ENCODE data around the gene ITPR2.
A peak's percentile ranks its signal among the peaks of the same experiment; 100 is the strongest.
"Not testable (repeated sequence)": the region's sequence is repeated elsewhere in the genome, so short reads cannot be mapped to it uniquely, and the experiment has no call there.

The ITPR2 gene

GRCh38 chr12:26496170-26496569, 336.8 kb downstream of the ITPR2 start:
- DNase-seq, result no peak

- no peak for DNase-seq
Observed at GRCh38 chr12:26493656-26494055, 339.3 kb downstream of the ITPR2 start.

- DNase-seq, result no peak
Observed at GRCh38 chr12:26492406-26492805, 340.6 kb downstream of the ITPR2 start.

GRCh38 chr12:26489908-26490307, 343.1 kb downstream of the ITPR2 start:
- no peak for DNase-seq

GRCh38 chr12:26488351-26488750, 344.6 kb downstream of the ITPR2 start:
- DNase-seq, result no peak

- no peak for DNase-seq
Observed at GRCh38 chr12:26473291-26473690, 359.7 kb downstream of the ITPR2 start.

GRCh38 chr12:26471560-26471959, 361.4 kb downstream of the ITPR2 start:
- DNase-seq, result no peak

GRCh38 chr12:26469421-26470180, 363.4 kb downstream of the ITPR2 start:
- no peak for DNase-seq

- no peak for DNase-seq
Observed at GRCh38 chr12:26467351-26467750, 365.6 kb downstream of the ITPR2 start.

- DNase-seq, result no peak
Observed at GRCh38 chr12:26466726-26467125, 366.3 kb downstream of the ITPR2 start.

- no peak for DNase-seq
Observed at GRCh38 chr12:26465419-26466097, 367.4 kb downstream of the ITPR2 start.

- DNase-seq, result no peak
Observed at GRCh38 chr12:26461776-26462175, 371.2 kb downstream of the ITPR2 start.

- no peak for DNase-seq
Observed at GRCh38 chr12:26460361-26460760, 372.6 kb downstream of the ITPR2 start.

- no peak for DNase-seq
Observed at GRCh38 chr12:26455936-26456574, 376.9 kb downstream of the ITPR2 start.

- no peak for DNase-seq
Observed at GRCh38 chr12:26453246-26453645, 379.7 kb downstream of the ITPR2 start.

- no peak for DNase-seq
Observed at GRCh38 chr12:26452511-26452910, 380.5 kb downstream of the ITPR2 start.

- DNase-seq, result no peak
Observed at GRCh38 chr12:26451763-26452162, 381.2 kb downstream of the ITPR2 start.

GRCh38 chr12:26445909-26446308, 387.1 kb downstream of the ITPR2 start:
- no peak for DNase-seq

- DNase-seq, result no peak
Observed at GRCh38 chr12:26443309-26443708, 389.7 kb downstream of the ITPR2 start.

- DNase-seq, result no peak
Observed at GRCh38 chr12:26441434-26441833, 391.6 kb downstream of the ITPR2 start.

GRCh38 chr12:26435069-26435404, 398.0 kb downstream of the ITPR2 start:
- DNase-seq, result peak; percentile 49

- peak; percentile 84 for DNase-seq
Observed at GRCh38 chr12:26434299-26435068, 398.5 kb downstream of the ITPR2 start.

- not testable (repeated sequence) for DNase-seq
Observed at GRCh38 chr12:26433701-26434100, 399.3 kb downstream of the ITPR2 start.

All from NCI-H146 (cell line).